ENCODE data around the gene PKLR.

The PKLR gene

DNA sequence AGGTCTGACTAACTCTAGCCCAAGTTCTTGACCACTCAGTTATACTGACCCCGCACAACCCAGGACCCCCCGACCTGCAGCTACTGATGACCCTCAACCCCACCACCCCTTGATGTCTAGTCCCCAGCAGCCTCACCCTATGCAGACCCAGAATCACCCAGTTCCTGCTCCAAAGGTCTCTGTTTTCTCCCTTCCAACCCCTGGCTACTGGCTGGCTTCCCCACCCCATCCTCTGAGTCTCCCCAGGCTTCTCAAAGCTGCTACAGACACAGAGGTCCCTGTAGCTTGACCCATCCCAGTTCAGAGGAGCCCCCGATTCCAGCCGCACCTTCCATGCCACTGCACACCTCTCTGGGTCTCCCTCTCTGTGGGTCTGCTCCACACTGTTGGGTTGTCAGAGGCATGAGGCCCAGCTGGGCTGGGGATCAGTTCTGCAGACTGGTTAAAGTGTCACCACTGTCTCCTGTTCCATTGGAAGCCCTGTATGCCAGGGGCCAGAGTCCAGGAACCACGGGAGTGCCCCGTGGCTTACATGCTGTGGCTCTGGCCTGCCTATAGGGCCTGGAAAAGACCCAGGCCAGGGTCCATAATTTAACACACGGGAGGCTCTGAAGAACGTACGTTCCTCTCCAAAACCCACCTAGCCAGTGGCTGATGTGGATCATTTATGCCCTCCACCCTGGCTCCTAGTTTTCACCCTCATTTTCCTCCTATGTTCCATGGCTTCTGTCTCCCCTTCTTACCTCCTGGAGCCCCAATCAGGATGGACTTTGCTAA is 497 bp downstream of the PKLR start:
- H3K9me3 ChIP-seq = no peaks in the 10 kb centered on the region
- no peaks in the 10 kb centered on the region for H3K27me3 ChIP-seq
- TF ChIP-seq, protein P1, sequence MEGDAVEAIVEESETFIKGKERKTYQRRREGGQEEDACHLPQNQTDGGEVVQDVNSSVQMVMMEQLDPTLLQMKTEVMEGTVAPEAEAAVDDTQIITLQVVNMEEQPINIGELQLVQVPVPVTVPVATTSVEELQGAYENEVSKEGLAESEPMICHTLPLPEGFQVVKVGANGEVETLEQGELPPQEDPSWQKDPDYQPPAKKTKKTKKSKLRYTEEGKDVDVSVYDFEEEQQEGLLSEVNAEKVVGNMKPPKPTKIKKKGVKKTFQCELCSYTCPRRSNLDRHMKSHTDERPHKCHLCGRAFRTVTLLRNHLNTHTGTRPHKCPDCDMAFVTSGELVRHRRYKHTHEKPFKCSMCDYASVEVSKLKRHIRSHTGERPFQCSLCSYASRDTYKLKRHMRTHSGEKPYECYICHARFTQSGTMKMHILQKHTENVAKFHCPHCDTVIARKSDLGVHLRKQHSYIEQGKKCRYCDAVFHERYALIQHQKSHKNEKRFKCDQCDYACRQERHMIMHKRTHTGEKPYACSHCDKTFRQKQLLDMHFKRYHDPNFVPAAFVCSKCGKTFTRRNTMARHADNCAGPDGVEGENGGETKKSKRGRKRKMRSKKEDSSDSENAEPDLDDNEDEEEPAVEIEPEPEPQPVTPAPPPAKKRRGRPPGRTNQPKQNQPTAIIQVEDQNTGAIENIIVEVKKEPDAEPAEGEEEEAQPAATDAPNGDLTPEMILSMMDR (IDR thresholded peaks at IDR 0.05; ENCODE audit: low read depth, low read length) = no peak
- H3K4me3 ChIP-seq (ENCODE audit: low read depth, low read length) = no peak overlapping the region
- no peak for DNase-seq
- H3K36me3 ChIP-seq = no peaks in the 10 kb centered on the region
- H3K4me1 ChIP-seq = no peaks in the 10 kb centered on the region

DNA sequence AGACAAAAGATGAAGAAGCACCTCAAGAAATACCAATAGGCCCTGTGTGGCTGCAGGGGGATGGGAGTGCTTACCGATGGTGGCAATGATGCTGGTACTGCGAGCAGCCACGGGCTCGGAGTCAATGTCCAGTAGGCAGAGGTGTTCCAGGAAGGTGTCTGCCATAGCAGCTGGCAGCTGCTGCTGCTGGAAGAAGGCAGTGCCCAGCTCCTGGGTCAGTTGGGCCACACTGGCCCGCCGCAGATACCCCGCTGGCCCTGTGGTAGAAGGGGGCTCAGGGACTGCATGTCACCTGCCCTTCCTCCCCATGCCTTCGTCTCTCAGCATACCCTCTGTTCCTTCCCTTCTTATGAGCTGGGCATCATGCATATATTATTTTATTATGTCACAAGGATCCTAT is 1.2 kb downstream of the PKLR start:
- Histone ChIP-seq H3K4me3 (ENCODE audit: low read depth, low read length) (no peak overlapping the region), H3K9me3 (no peaks in the 10 kb centered on the region), H3K4me1 (no peaks in the 10 kb centered on the region)

DNA sequence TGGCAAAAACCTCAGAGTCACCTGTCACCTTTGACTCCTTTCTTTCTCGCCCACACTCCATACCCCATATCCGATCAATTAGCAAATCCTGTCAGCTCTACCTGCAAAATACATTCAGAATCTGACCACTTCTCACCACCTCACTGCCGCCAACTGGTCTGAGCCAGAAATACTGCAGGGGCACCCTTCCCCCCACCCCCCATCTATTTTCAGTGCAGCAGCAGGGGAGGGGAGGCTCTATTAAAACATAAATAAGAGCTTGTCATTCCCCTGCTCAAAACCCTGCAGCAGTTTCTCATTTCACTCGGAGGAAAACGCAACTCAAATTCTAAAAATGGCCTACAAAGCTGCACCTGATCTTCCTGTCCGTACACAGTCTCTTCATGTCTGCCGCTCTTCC is 3.9 kb downstream of the PKLR start:
- DNase-seq = no peak
- H3K36me3 ChIP-seq = no peaks in the 10 kb centered on the region
- no peaks in the 10 kb centered on the region for H3K9me3 ChIP-seq
- H3K27me3 ChIP-seq = no peaks in the 10 kb centered on the region
- H3K4me3 ChIP-seq (ENCODE audit: low read depth, low read length) = no peak overlapping the region
- H3K4me1 ChIP-seq = no peaks in the 10 kb centered on the region
- TF ChIP-seq, protein P1 (IDR thresholded peaks at IDR 0.05; ENCODE audit: low read depth, low read length) = no peak

More for the DNA sequence above, 1.2 kb downstream of the PKLR start:
- no peaks in the 10 kb centered on the region for H3K27me3 ChIP-seq
- no peaks in the 10 kb centered on the region for H3K36me3 ChIP-seq
- TF ChIP-seq, protein P1 (IDR thresholded peaks at IDR 0.05; ENCODE audit: low read depth, low read length) = no peak
- DNase-seq = no peak

DNA sequence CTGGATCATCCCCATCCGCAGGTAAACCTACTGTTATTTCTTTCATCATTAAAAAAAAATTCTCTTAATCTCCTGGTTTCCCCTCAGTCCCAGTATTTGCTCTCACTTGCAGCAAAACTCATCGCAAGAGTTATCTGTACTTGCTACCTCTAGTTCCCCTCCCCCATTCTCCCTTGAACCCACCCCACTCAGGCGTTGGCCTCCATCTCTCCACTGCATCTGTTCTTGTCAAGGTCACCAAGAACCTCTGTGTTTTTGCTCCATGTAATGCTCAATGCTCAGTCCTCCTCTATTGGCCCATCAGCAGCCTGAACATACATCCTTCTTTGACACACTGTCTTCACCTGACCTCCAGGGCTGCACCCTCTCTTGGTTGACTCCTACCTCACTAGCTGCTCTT is 4.6 kb downstream of the PKLR start:
- no peaks in the 10 kb centered on the region for H3K4me1 ChIP-seq
- DNase-seq = no peak
- H3K36me3 ChIP-seq = no peaks in the 10 kb centered on the region
- TF ChIP-seq, protein P1 (IDR thresholded peaks at IDR 0.05; ENCODE audit: low read depth, low read length) = no peak
- H3K27me3 ChIP-seq = no peaks in the 10 kb centered on the region
- H3K9me3 ChIP-seq = no peaks in the 10 kb centered on the region
- H3K4me3 ChIP-seq (ENCODE audit: low read depth, low read length) = no peak overlapping the region

DNA sequence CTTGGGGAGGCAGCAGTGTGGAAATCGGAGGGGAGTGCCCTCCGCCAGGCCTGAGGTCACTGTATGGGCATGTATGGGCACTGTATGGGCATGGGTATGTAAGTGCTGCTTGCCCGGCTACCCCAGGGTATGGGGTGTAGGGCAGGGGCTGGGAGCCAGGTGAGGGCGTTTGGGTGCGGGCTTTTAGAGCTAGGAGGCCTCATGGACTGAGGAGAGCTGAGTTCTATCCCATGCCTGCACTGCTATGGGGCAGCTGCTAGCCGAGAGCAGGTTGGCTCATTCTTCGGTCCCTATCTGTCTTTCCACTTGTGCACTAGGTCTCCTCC is 5.3 kb downstream of the PKLR start:
- Histone ChIP-seq H3K36me3 (no peaks in the 10 kb centered on the region), H3K27me3 (no peaks in the 10 kb centered on the region), H3K9me3 (no peaks in the 10 kb centered on the region), H3K4me3 (ENCODE audit: low read depth, low read length) (no peak overlapping the region), H3K4me1 (no peaks in the 10 kb centered on the region)
- DNase-seq = no peak
- TF ChIP-seq, protein P1 (IDR thresholded peaks at IDR 0.05; ENCODE audit: low read depth, low read length) = no peak

DNA sequence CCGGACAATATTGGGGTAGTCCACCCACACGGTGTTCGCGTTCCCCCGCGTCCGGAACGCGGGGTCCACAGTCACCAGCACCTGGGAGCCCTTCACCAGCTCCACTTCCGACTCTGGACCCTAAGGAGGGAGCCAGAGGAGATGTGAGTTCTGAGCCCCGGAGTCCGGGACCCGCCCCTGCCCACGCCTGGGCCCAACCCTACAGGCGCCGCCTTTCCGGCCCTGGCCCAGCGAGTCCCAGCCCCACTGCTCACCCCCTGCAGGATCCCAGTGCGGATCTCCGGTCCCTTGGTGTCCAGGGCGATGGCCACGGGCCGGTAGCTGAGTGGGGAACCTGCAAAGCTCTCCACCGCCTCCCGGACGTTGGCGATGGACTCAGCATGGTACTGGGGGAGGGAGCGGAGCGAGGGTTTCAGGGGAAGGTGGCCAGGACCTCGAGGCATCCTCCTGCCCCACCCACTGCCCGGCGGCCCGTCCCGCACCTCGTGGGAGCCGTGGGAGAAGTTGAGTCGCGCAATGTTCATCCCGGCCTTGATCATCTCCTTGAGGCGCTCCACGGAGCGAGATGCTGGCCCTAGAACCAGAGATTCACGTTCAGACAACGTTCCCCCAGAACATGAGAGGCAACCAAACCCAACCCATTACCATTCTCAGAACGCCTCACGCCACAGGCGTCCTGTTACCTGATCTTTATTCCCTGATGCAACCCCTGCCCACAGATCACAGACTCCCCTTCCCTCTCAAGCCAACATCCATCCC is 5.9 kb downstream of the PKLR start:
- TF ChIP-seq, protein P1 (IDR thresholded peaks at IDR 0.05; ENCODE audit: low read depth, low read length) = no peak
- no peak overlapping the region for H3K4me3 ChIP-seq (ENCODE audit: low read depth, low read length)

More for the DNA sequence above, 5.9 kb downstream of the PKLR start:
- no peaks in the 10 kb centered on the region for H3K27me3 ChIP-seq
- no peaks in the 10 kb centered on the region for H3K9me3 ChIP-seq
- no peaks in the 10 kb centered on the region for H3K36me3 ChIP-seq
- H3K4me1 ChIP-seq = no peaks in the 10 kb centered on the region
- DNase-seq = no peak
